HepG2 (cell line): ENCODE measurements around the gene ACTN2. TPM values are rescaled to one million over a fixed set of nuclear protein-coding genes. Genes with fewer than 3 reads are reported as not detected.

Experiments used
- ETV6 ChIP-seq: sonication (generic); formaldehyde crosslinking; conservative IDR thresholded peaks from 2 replicates; pipeline ENCODE4 v1.4.0; 2020; ENCODE audit warnings: missing genetic modification reagents
- FOXO4 ChIP-seq: sonication (generic); formaldehyde crosslinking; conservative IDR thresholded peaks from 2 replicates; pipeline ENCODE4 v1.8.1; 2023; ENCODE audit warnings: missing genetic modification reagents
- IKZF1 ChIP-seq: fragments of 450-650 bp; IDR thresholded peaks from 2 replicates; pipeline ENCODE4 v1.7.1; 2016
- STAT6 ChIP-seq: sonication (generic); formaldehyde crosslinking; IDR thresholded peaks from 2 replicates; pipeline ENCODE4 v1.4.0; 2020; ENCODE audit warnings: missing genetic modification reagents, mild to moderate bottlenecking, borderline replicate concordance
- TBX3 ChIP-seq: fragments of 450-650 bp; IDR thresholded peaks from 2 replicates; pipeline ENCODE4 v1.6.1; 2017; ENCODE audit warnings: antibody characterized with exemption, mild to moderate bottlenecking, inconsistent platforms, borderline replicate concordance
- TERF1 ChIP-seq: sonication (generic); formaldehyde crosslinking; IDR thresholded peaks from 2 replicates; pipeline ENCODE4 v1.8.0; 2022; ENCODE audit warnings: mild to moderate bottlenecking, missing genetic modification reagents, moderate library complexity
- U2AF1 ChIP-seq: fragments of 200-400 bp; formaldehyde crosslinking; optimal IDR thresholded peaks from 2 replicates; pipeline ENCODE3; 2017; ENCODE audit warnings: mild to moderate bottlenecking, low read depth, low read length
- ZNF382 ChIP-seq: sonication (generic); formaldehyde crosslinking; IDR thresholded peaks from 2 replicates; pipeline ENCODE4 v1.5.0; 2020; ENCODE audit warnings: missing genetic modification reagents, mild to moderate bottlenecking, borderline replicate concordance
- ZNF562 ChIP-seq: sonication (generic); formaldehyde crosslinking; IDR thresholded peaks from 2 replicates; pipeline ENCODE4 v1.8.0; 2022; ENCODE audit warnings: missing genetic modification reagents, borderline replicate concordance
- ZNF598 ChIP-seq: sonication (generic); formaldehyde crosslinking; IDR thresholded peaks from 2 replicates; pipeline ENCODE4 v1.5.1; 2020; ENCODE audit warnings: mild to moderate bottlenecking, missing genetic modification reagents, borderline replicate concordance
- ZNF687 ChIP-seq: sonication (generic); formaldehyde crosslinking; IDR thresholded peaks from 2 replicates; pipeline ENCODE4 v1.5.1; 2020; ENCODE audit warnings: mild to moderate bottlenecking, missing genetic modification reagents, moderate library complexity
- ZNF737 ChIP-seq: sonication (generic); formaldehyde crosslinking; IDR thresholded peaks from 2 replicates; pipeline ENCODE4 v1.5.0; 2020; ENCODE audit warnings: missing genetic modification reagents, mild to moderate bottlenecking, borderline replicate concordance
- ZNF740 ChIP-seq: sonication (generic); formaldehyde crosslinking; IDR thresholded peaks from 2 replicates; pipeline ENCODE4 v1.4.0; 2020; ENCODE audit warnings: missing genetic modification reagents
- ZSCAN20 ChIP-seq: sonication (generic); formaldehyde crosslinking; IDR thresholded peaks from 2 replicates; pipeline ENCODE4 v1.4.0; 2020; ENCODE audit warnings: missing genetic modification reagents, mild to moderate bottlenecking, borderline replicate concordance
- ZSCAN31 ChIP-seq: sonication (generic); formaldehyde crosslinking; IDR thresholded peaks from 2 replicates; pipeline ENCODE4 v1.5.0; 2020; ENCODE audit warnings: low read depth, mild to moderate bottlenecking, missing genetic modification reagents
- ZSCAN9 ChIP-seq: IDR thresholded peaks from 2 replicates; pipeline ENCODE4 v1.6.1; 2016; ENCODE audit warnings: borderline replicate concordance
- polyA plus RNA-seq, 8 experiments: library from polyadenylated mRNA; depleted of rRNA in 3 of 8; stranded (reverse) in 7 of 8; unstranded in 1 of 8; fragments of >200 nt; fragmentation: Illumina TruSeq in 4 of 8; extraction: Trizol in 4 of 8; gene quantifications; 2 replicates each; pipeline versions ENCODE4 v1.2.1 to v1.2.3, GENCODE V29; 2011 to 2016; ENCODE audit warnings: low read depth in 4 of 8, missing spikeins in 1 of 8, mixed read lengths in 1 of 8; ENCODE audit not compliant: insufficient read depth in 1 of 8
- total RNA-seq, 5 experiments: library from RNA; depleted of rRNA; stranded (reverse); fragments of >200 nt; fragmentation: Illumina TruSeq; extraction: Trizol; gene quantifications; 2 replicates each; pipeline ENCODE4 v1.2.3, GENCODE V29; 2016; ENCODE audit warnings: low read depth in 1 of 5

The ACTN2 gene
- total and polyA plus RNA-seq, 2 of the 13 experiments (the other 11 are each of a cell fraction or from before 2014, with no cell fraction given), result 0.04 to 0.13 TPM

GRCh38 chr1:236795757-236796667, 109.7 kb downstream of the ACTN2 start (continued):
- TF ChIP-seq STAT6, result no peak
- TF ChIP-seq ZNF562 (CRISPR knock-in tag), result no peak
- TF ChIP-seq ZSCAN31 (CRISPR knock-in tag), result 0 out of 2 replicates have a peak, but pooled peaks have one; percentile 5
- no peak for TF ChIP-seq ZNF598 (CRISPR knock-in tag)
- no peak for TF ChIP-seq ZNF382 (CRISPR knock-in tag)
- TF ChIP-seq TBX3, result no peak
- TF ChIP-seq TERF1 (CRISPR knock-in tag), result no peak
- no peak for TF ChIP-seq ZNF740 (CRISPR knock-in tag)
- peak; percentile 14 for TF ChIP-seq U2AF1
- no peak for TF ChIP-seq FOXO4 (CRISPR knock-in tag)
- TF ChIP-seq IKZF1, result no peak
- TF ChIP-seq ZSCAN9, result no peak
- TF ChIP-seq ZNF737 (CRISPR knock-in tag), result no peak
- no peak for TF ChIP-seq ZSCAN20 (CRISPR knock-in tag)
- peak; percentile 78; the same call in 1 of the 2 replicates for TF ChIP-seq ZNF687
- TF ChIP-seq ETV6, result no peak
